NCI-H82 (cell line): ENCODE results near the gene LINGO3.
A peak's percentile ranks its signal among the peaks of the same experiment; 100 is the strongest.

Source experiments
- DNase-seq: peaks from one replicate; lab custom pipeline; 2025; lab: John Stamatoyannopoulos, UW

The LINGO3 gene

GRCh38 chr19:2327773-2328400 lies 19.9 kb upstream of the LINGO3 start:
- DNase-seq, result peak; percentile 51

DNA sequence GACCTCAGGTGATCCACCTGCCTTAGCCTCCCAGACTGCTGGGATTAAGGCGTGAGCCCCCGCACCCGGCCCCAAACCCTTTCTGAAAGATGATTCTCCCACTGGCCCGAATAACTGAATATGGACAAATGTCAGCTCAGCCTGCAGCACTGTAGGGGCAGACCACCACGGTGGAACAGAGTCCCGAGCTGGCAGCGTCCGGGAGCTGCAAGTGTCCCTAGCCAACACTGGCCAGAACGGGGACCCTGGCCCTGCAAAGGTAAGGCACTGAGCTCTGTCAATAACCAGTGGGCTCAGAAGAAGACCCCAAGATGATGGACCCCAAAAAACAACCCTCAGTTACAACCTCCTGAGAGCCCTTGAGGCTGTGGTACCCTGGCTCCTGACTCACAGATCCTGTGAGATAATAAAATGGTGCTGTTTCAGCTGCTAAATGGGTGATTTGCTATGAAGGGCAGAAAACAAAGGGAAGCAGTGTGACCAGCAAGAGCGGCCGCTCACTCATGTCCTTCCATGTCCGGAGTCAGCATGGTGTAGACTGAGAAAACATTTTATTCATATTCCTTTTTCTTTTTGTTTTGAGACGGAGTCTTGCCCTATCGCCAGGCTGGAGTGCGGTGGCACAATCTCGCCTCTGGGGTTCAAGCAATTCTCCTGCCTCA lies 18.9 kb upstream of the LINGO3 start:
- no peak for DNase-seq

DNA sequence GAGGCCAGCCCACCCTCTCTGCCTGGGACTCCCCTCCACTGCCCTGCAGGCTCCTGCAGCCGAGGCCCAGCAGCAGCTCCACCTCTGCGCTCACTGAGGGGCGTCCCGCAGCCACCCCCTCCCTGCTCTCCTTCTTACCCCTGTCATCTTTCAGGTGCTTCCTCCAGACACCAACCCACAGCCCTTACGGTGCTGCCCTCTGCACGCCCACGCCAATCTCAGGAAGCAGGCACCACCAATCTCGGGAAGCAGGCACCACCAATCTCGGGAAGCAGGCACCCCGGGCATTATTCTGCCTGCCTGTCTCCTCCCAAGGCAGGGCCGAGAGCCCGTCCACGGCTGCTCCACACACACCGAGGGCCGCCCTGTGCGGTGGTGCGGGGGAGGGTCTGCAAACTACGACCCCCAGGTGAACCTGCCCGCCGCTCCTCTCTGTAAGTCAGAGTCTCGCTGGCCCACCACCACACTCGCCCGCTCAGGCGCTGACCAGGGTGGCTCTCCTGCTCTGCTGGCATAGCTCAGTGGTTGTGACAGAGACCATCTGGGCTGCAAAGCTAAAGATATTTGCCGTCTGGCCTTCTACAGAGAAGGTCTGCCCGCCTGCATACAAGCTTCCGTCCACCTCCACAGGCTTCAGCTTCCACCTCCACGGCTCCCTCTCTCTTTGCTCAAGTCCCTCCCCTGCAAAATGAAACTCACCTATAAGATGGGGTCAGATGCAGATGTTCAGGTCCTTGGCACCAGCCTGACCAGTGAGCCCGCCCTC lies 17.5 kb upstream of the LINGO3 start:
- no peak for DNase-seq

DNA sequence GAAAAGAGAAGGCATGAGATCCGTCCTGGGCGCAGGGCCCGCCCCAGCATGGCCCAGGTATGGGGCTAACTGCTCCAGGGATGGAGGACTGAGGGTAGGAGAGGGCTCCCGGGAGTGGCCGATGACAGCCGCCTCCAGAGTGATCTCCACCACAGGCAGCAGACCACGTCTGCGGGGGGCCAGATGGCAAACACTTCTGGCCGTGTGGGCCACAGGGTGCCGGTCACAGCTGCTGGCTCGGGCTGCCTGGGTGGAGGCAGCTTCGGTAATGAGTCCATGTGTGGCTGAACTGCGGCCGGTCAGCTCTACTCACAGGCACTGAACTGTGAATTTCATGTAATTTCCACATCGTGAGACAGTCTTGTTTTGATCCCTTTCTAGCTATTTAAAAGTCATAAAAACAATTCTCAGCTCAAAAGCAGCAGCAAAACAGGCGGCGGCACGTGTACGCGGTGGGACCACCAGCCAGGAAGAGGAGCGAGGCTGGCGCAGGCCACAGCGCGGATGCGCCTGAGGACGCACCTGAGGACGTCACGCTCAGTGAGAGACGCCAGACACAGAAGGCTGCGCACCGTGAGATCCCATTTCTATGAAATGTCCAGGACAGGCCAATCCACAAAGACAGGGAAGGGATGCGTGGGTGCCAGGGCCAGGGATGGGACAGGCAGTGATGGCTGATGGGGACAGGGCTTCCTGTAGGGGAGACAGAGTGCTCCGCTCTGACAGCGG lies 16.4 kb upstream of the LINGO3 start:
- DNase-seq, result no peak

DNA sequence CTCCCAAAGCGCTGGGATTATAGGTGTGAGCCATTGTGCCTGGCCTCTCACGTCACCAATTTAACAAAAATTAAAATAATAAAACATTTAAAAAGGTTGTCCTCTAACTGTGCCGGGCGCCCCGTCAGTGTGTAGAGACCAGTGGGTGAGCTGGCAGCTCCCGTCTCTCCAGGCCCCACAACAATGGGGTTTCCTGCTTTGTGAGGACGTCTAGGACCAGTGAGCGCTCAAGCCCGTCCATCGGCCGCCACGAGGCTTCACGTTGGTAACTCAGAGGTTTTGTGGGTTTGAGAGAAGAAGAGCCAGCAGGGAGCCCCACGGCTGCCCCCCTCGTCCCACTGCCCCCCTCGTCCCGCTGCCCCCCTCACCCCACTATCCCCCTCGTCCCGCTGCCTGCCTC lies 15.8 kb upstream of the LINGO3 start:
- DNase-seq, result no peak

- DNase-seq, result no peak
These were observed 13.8 kb upstream of the LINGO3 start for GRCh38 chr19:2321565-2322283.

GRCh38 chr19:2320939-2321338 lies 13.0 kb upstream of the LINGO3 start:
- no peak for DNase-seq

GRCh38 chr19:2320049-2320448 lies 12.1 kb upstream of the LINGO3 start:
- no peak for DNase-seq

GRCh38 chr19:2319551-2319950 lies 11.6 kb upstream of the LINGO3 start:
- no peak for DNase-seq

GRCh38 chr19:2318923-2319322 lies 11.0 kb upstream of the LINGO3 start:
- no peak for DNase-seq

DNA sequence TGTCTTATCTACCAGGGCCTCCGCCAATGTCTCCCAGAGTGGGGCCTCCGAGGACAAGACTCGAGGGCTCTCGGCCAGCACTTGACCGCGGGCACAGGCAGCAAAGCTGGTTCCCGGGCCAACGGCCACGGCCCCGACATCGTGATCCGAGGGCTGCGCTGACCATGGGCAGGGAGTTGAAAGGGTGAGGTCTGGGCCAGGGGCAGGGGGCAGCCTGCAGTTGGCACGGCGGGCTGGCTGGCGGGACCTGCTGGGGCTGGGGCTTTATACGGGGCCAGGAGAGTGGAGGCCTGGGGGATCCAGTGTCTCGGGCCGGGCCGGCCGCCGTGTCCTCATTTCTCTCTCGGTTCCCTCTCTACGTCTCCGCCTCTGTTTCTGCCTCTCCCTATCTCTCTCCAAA lies 9.8 kb upstream of the LINGO3 start:
- DNase-seq, result no peak

DNA sequence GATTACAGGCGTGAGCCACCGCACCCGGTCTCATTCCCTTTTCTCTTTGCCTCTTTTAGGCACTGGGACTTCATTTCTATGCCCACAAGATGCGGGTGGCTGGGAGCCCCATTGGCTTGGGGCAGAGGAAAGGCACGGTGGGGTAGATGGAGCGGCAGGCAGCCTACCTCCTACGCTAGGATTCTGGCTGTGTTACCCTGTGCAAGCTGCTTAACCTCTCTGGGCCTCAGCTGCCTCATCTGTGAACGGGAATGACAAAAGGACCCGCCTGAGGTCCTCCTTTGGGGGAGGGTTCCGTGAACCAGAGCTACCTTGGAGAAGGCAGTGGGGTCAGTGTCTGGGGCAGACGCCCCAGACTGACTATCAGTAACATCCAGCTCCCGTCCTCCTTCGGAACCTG lies 9.3 kb upstream of the LINGO3 start:
- no peak for DNase-seq

GRCh38 chr19:2315818-2316353 lies 7.9 kb upstream of the LINGO3 start:
- DNase-seq, result peak; percentile 51

GRCh38 chr19:2315121-2315817 lies 7.3 kb upstream of the LINGO3 start:
- no peak for DNase-seq

- no peak for DNase-seq
These were observed 5.0 kb upstream of the LINGO3 start for GRCh38 chr19:2312820-2313501.

GRCh38 chr19:2311093-2311492 lies 3.1 kb upstream of the LINGO3 start:
- DNase-seq, result no peak

- DNase-seq, result no peak
These were observed 1.9 kb upstream of the LINGO3 start for GRCh38 chr19:2309734-2310362.

GRCh38 chr19:2307518-2308012 lies 389 bp downstream of the LINGO3 start:
- DNase-seq, result no peak

DNA sequence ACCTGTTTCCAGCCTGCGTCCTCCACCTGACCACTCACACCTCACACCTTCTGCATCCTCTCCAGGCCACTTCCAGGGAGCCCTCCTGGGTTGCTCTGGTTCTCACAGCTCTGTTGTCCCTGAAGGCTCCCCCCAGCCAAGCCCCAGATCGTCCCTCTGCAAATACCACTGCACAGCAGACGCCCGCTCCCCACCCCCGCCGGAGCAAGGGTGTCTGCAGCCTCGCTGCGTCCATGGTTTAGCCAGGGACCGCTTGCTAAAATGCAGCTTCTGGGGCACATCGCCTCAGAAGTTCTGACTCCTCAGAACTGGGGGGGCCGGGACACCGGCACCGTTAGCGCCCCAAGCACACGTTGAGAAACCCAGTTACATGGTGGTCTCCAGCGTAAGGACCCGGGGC lies 983 bp downstream of the LINGO3 start:
- no peak for DNase-seq

DNA sequence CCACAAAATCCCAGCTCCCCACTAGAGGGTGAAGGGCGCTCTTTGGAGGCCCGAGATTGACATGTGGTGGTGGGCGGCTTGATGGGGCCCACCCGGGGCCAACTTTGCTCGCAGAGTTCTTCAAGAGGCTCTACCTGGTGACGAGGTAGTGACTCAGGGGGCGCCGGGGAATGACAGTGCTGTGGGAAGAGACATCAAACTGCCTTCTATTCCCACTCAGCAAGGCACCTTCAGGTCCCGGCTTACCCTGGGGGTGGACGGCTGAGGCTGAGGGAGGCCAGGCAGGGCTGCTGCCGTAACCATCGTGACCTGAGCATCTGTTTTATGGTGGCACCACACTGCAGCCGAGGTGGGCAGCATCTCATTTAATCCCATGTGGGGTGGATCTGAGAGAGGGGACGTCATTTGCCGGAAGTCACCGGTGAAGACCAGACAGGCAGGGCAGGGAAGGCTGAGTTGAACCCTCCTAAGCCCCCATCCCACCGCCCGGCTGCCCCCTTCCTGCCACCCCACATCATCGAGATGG lies 1.6 kb downstream of the LINGO3 start:
- no peak for DNase-seq
